Upper lobe of right lung (tissue), 1 donor: ENCODE measurements around the gene CKB. TPM values are rescaled to one million over a fixed set of nuclear protein-coding genes. Genes with fewer than 3 reads are reported as not detected.

Source experiments
- ATAC-seq: fragments of 200-7000 bp; cut with Tn5 transposase; one replicate; pipeline ENCODE4 v1.9.1; 2020; ENCODE audit warnings: mild to moderate bottlenecking, moderate library complexity
- DNase-seq: peaks from one replicate; pipeline ENCODE4 v3.0.0-alpha.2; 2020
- H3K27ac ChIP-seq: fragments of 200-600 bp; one replicate; pipeline ENCODE4 v1.8.0; 2022
- H3K27me3 ChIP-seq: fragments of 200-600 bp; one replicate; pipeline ENCODE4 v1.8.0; 2022; ENCODE audit warnings: mild to moderate bottlenecking
- H3K36me3 ChIP-seq: fragments of 200-600 bp; one replicate; pipeline ENCODE4 v1.8.0; 2022
- H3K4me1 ChIP-seq: fragments of 200-600 bp; one replicate; pipeline ENCODE4 v1.8.0; 2022
- H3K4me3 ChIP-seq: fragments of 200-600 bp; one replicate; pipeline ENCODE4 v1.8.0; 2022; ENCODE audit warnings: mild to moderate bottlenecking
- H3K9me3 ChIP-seq: fragments of 200-600 bp; one replicate; pipeline ENCODE4 v1.8.0; 2022
- intact Hi-C: fragments of 100-400 bp; cut with DNase I; formaldehyde crosslinking; loops from one replicate; pipeline ENCODE4 v1.11.0; 2022
- total RNA-seq: library from RNA; stranded (reverse); fragmentation: NEBNext Ultra II Directional; extraction: Animal tissue kit (Norgen Biotek cat#: 25700); gene quantifications from one replicate; pipeline ENCODE4 v1.2.1, GENCODE V29; 2021
- TF ChIP-seq, protein P1 (sequence below): fragments of 200-600 bp; IDR thresholded peaks from one replicate; pipeline ENCODE4 v1.8.0; 2022; ENCODE audit warnings: antibody characterized with exemption
- donor health status: DM: no; HTN: yes; CAD: no; lungs with severe emphysema.

CKB gene
- total RNA-seq, 1 donor from 2014 or later: 148 TPM

DNA sequence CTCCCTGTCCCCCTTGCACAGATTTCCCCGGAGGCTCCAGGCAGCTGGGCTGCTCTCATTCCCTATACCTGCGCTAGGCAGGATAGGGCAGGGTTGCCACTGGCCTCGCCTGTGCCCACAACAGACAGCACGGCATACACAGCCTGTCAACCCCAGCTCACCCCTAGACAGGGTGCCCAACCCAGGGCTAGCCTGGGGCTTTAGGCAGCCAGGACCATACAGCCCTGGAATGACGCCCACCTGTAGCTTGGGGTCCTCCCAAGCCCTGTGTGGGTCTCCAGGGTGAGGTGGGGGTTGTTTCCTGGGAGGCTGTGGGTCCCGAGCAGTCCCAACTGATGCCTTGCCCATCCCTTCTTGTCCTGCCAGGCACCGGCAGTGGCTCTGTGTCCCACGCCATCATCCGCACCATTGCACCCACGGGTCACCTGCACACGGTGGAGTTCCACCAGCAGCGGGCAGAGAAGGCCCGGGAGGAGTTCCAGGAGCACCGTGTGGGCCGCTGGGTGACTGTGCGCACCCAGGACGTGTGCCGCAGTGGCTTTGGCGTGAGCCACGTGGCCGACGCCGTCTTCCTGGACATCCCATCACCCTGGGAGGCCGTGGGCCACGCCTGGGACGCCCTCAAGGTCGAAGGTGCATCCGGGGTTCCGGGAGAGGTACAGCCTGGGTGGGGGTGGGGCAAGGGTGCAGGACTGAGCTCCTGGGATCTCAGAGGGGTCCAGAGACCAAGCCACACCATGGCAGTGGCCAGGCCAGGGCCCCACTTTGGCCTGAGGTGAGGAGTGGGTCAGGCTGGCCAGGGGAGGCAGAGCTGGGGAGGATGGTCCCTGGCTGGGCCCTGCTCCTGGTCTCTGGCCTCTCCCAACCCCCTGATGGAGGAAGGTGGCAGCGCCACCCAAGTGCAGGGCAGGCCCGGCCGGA lies 9.8 kb upstream of the CKB start:
- no peak overlapping the region for H3K4me3 ChIP-seq
- intact Hi-C loops: no loop called here
- TF ChIP-seq, protein P1, sequence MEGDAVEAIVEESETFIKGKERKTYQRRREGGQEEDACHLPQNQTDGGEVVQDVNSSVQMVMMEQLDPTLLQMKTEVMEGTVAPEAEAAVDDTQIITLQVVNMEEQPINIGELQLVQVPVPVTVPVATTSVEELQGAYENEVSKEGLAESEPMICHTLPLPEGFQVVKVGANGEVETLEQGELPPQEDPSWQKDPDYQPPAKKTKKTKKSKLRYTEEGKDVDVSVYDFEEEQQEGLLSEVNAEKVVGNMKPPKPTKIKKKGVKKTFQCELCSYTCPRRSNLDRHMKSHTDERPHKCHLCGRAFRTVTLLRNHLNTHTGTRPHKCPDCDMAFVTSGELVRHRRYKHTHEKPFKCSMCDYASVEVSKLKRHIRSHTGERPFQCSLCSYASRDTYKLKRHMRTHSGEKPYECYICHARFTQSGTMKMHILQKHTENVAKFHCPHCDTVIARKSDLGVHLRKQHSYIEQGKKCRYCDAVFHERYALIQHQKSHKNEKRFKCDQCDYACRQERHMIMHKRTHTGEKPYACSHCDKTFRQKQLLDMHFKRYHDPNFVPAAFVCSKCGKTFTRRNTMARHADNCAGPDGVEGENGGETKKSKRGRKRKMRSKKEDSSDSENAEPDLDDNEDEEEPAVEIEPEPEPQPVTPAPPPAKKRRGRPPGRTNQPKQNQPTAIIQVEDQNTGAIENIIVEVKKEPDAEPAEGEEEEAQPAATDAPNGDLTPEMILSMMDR: no peak
- no peaks in the 10 kb centered on the region for H3K27me3 ChIP-seq
- ATAC-seq (no peak), DNase-seq (no peak)
- H3K36me3 ChIP-seq: peaks cover 26% of the 10 kb centered on the region
- peaks cover 23% of the 10 kb centered on the region for H3K4me1 ChIP-seq
- H3K27ac ChIP-seq: no peak overlapping the region
- H3K9me3 ChIP-seq: no peaks in the 10 kb centered on the region

DNA sequence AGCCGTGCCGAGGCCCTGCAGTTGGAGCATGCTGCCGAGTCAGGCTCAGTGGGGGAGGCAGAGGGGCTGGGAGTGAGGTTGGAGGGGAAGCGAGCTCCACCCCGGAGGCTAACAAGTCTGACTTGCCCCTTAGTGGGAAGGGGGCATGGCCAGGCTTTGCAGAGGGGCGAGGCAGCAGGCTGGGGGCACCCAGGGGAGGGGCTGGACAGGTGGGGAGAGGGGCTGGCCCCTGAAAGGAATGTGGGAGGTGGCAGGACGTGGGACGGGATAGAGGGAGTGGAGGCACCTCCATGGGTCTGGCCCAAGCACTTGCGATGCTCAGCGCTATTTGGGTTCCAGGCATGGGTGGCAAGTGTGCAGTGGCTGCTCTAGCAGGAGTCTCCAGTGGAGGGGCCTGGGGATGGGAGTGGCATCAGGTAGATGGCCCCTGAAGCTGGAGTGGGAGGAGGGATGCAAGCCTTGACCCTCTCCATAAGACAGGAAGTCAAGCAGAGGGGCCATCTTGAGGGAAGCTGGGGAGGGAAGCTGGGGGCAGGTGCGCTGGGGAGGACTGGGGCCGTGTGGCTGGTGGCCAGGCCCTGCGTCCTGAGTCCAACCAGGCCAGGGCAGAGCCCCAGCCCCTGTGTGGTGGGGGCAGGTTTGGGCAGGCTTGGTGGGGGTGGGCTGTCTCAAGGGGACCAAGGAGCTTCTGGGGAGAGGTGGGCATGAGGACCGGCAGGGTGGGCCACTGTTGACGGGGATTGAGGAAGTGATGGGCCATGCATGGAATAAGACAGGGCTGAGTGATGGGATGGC lies 9.0 kb upstream of the CKB start:
- DNase-seq: no peak
- no peak overlapping the region for H3K27ac ChIP-seq
- ATAC-seq: no peak
- H3K4me1 ChIP-seq: peaks cover 27% of the 10 kb centered on the region
- no peaks in the 10 kb centered on the region for H3K9me3 ChIP-seq
- TF ChIP-seq, protein P1: no peak
- peaks cover 26% of the 10 kb centered on the region for H3K36me3 ChIP-seq
- H3K4me3 ChIP-seq: no peak overlapping the region
- no peaks in the 10 kb centered on the region for H3K27me3 ChIP-seq
- intact Hi-C loops: no loop called here

DNA sequence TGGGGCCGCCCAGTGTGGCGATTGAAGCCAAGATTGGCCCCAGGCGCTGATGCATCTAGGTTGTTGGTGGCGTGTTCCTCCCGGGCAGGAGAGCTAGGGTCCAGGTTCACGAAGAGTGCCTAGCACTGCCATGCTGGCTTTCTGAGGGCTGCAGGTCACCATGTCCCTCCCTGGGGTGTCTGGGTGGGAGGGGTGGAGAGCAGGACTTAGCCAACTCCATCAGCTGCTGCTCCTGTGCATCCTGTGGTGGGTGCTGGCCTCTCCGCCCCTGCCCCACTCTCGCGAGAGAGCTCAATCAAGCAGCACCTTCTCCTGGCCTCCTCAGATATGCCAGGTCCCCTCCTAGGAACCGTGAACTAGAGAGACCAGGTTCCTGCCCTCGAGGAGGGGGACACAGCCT lies 8.2 kb upstream of the CKB start:
- Histone ChIP-seq H3K27me3 (no peaks in the 10 kb centered on the region), H3K4me1 (peaks cover 29% of the 10 kb centered on the region), H3K36me3 (peaks cover 26% of the 10 kb centered on the region), H3K9me3 (no peaks in the 10 kb centered on the region), H3K4me3 (no peak overlapping the region), H3K27ac (no peak overlapping the region)
- TF ChIP-seq, protein P1: no peak
- no peak for ATAC-seq
- no peak for DNase-seq
- intact Hi-C loops: no loop called here

DNA sequence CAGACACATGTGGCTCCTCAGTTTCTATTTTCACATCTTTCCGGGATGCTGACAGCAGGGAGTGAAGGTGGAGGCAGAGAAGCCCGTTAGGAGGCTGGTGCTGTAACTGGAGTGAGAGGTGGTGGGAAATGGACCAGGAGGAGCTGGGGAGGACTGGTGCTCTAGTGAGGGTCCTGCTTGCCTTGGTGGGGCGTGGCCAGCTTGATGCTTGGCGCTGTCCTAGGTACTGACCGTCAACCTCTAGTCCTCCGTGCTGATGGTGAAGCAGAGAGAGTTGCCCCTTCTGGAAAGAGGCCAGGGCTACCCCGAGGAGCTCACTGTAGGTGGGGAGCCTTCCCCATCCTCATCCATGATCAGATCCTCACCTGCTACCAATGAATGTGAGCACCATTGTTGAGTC lies 7.8 kb upstream of the CKB start:
- no peak for DNase-seq
- H3K4me1 ChIP-seq: peaks cover 29% of the 10 kb centered on the region
- intact Hi-C loops: no loop called here

More for the DNA sequence above, 7.8 kb upstream of the CKB start:
- Histone ChIP-seq H3K27me3 (no peaks in the 10 kb centered on the region), H3K4me3 (no peak overlapping the region), H3K36me3 (peaks cover 26% of the 10 kb centered on the region), H3K27ac (no peak overlapping the region), H3K9me3 (no peaks in the 10 kb centered on the region)
- no peak for ATAC-seq
- TF ChIP-seq, protein P1: no peak
